Stimulated activated CD8-positive, alpha-beta memory T cell treated with anti-CD3 and anti-CD28 coated beads, Interleukin-15, amount 100 ng/mL, for 48 hours (primary cell): ENCODE measurements around the gene PDE6D.
"Not testable (repeated sequence)": the region's sequence is repeated elsewhere in the genome, so short reads cannot be mapped to it uniquely, and the experiment has no call there.

Source experiments
- DNase-seq, 2 donors: peaks; one replicate each; pipeline ENCODE4 v3.0.0-alpha.2; 2020; ENCODE audit warnings: low read depth in 2 of 2

PDE6D gene

DNA sequence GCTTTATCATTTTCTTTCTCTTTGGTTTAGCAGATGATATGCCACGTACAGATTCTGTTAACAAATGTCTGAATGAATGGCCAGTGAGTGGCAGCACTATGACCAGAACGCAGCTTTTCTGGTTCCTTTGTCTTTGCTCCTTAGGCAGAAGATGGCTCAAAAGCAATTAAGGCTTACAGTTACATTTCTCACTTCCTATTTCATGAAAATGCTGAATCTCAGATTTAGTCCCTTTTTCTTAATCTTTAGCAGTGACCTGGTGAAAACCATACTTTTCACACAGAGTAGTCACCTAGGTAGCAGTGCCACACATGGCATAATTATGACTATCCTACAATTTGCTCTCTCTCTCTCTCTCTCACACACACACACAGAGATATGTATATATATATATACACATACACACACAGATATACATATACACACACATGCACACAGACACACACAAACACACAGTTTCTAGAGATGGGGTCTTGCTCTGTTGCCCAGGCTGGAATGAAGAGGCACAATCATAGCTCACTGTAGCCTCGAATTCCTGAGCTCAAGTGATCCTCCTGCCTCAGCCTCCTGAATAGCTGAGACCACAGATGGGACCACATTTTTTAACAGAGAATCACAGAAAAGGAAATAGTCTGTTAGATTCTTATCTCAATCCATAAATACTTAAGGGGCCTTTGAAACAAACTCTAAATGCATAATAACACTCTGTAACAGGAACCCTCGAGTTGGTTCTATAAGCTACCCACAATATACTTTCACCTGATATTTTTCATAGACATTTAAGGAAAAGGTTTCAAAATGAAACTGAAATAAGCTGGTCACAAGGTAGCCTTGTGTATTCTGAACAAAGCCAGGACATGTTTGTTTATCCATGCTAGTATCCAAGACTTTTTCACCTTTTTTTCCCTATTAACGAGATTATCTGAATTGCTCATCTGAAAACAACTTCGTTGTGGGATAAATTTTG is 11.6 kb downstream of the PDE6D start:
- no peak for DNase-seq

DNA sequence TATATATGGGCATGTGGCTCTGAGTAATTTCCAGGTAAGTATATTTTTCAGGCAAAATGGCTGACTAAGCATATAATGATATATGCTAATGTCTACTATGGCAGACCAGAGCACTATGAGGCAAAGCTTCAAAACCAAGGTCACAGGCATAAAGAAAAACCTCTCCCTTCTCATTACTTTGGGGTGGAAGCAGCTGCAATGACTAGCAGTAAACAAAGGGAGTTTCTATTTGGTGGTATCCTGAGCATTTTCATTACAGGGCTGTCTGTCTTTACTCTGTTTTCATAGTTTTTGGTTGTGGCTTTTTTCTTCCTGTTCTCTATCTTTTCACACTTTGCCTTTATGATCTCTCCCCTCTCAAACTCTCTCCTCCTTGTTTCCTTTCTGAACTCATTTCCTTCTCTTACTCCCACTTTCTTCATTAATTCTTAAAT is 15.6 kb downstream of the PDE6D start:
- no peak for DNase-seq

DNA sequence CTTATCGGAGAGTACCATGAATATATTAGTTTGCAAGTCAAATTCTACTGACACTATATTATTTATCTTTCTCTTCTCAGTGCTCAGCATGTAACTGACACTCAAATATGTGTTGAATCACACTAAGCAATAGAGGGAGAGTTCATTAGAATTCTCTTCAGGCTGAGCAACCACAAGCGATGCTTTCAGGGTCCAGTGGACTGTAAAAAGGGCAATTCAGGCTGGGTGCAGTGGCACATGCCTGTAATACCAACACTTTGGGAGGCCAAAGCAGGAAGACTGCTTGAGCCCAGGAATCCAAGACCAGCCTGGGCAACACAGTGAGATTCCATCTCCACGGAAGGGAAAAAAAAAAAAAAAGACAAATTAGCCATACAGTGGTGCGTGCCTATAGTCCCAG is 16.3 kb downstream of the PDE6D start:
- DNase-seq, result no peak

DNA sequence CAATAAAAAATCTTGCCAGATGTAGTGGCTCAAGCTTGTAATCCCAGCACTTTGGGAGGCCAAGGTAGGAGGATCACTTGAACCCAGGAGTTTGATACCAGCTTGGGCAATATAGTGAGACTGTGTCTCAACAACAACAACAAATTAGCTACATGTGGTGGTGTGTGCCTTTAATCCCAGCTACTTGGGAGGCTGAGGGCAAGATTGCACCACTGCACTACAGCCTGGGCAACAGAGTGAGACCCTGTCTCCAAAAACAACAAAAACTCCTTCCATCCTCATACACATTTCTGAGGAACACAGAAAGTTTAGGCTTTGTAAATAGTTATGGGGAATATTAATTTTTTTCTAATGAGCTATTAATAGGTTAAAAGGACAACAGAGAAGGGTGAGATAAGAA is 17.0 kb downstream of the PDE6D start:
- no peak for DNase-seq

DNA sequence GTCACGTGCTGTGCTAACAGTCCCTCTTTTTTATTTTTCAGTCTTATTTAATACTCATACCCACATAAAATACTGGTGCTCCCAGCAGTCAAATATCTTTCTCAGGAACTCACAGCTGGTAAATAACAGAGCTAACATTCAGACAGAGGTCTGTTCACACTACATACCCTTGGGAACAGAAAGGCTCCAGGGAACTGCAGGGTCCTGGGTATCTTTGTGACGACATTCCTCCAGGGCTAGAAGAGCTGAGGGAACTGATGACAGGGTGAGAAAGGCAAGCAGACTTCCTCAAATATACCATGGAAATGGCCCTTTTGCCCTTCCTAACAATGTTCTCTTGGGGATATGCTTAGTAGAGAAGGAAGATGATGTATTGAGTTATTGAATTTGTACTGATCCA is 19.3 kb downstream of the PDE6D start:
- no peak for DNase-seq

DNA sequence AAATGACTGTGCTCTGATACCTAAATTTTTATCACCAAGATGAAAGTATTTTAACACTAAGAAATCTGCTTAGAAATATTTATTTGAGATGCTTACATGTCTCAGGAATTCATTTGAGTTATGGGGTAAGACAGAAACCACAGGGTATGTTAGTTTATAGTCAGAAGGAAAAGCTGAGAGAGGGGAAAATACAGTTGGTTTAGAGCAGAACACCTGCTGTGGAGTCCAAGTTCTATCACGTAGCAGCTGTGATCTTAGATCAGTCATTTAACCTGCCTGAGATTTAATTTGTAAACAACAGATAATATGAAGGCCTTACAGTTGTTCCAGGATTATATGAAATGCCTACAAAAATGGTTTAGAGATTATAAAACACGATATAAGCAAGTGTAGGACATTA is 29.0 kb downstream of the PDE6D start:
- DNase-seq, result no peak

DNA sequence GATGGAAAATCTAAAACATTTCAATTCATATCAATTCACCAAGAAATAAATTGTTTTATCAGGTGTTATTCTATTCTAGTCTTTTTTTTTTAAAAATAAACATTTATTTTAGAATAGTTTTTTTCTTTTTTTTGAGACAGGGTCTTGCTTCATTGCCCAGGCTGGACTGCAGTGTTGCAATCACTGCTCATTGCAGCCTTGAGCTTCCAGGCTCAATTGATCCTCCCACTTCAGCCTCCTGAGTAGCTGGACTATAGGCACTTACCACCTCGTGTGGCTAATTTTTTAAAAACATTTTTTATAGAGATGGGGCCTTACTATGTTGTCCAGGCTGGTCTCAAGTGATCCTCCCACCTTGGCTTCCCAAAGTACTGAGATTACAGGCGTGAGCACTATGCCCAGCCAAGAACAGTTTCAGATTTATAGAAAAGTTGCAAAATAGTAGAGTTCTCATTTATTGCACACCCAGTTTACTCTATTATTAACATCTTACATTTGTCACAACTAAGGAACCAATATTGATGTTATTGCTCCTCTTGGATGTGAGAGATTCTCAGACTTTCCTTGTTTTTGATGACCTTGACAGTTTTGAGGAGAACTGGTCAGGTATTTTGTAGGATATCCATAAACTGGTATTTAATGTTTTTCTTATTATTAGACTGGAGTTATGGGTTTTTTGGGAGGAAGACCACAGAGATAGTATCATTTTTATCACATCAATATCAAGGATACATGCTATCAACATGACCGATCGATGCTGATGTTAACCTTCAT is 29.9 kb downstream of the PDE6D start:
- no peak for DNase-seq

DNA sequence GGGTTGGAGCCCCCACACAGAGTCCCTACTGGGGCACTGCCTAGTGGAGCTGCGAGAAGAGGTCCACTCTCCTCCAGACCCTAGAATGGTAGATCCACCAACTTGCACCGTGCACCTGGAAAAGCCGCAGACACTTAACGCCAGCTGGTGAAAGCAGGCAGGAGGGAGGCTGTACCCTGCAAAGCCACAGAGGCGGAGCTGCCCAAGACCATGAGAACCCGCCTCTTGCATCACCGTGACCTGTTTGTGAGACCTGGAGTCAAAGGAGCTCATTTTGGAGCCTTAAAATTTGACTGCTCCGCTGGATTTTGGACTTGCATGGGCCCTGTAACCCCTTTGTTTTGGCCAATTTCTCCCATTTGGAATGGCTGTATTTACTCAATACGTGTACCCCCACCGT is 32.1 kb downstream of the PDE6D start:
- not testable (repeated sequence) for DNase-seq

DNA sequence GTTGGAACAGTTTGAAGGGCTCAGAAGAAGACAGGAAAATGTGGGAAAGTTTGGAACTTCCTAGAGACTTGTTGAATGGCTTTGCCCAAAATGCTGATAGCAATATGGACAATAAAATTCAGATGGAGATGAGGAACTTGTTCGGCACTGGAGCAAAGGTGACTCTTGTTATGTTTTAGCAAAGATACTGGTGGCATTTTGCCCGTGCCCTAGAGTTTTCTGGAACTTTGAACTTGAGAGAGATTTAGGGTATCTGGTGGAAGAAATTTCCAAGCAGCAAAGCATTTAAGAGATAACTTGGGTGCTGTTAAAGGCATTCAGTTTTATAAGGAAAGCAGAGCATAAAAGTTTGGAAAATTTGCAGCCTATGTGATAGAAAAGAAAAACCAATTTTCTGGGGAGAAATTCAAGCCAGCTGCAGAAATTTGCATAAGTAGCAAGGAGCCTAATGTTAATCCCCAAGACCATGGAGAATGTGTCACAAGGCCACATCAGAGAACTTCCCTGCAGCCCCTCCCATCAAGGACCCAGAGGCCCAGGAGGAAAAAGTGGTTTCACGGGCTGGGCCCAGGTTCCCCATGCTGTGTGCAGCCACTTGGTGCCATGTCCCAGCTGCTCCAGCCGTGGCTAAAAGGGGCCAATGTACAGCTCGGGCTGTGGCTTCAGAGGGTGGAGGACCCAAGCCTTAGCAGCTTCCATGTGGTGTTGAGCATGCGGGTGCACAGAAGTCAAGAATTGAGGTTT is 32.8 kb downstream of the PDE6D start:
- DNase-seq, result not testable (repeated sequence)

DNA sequence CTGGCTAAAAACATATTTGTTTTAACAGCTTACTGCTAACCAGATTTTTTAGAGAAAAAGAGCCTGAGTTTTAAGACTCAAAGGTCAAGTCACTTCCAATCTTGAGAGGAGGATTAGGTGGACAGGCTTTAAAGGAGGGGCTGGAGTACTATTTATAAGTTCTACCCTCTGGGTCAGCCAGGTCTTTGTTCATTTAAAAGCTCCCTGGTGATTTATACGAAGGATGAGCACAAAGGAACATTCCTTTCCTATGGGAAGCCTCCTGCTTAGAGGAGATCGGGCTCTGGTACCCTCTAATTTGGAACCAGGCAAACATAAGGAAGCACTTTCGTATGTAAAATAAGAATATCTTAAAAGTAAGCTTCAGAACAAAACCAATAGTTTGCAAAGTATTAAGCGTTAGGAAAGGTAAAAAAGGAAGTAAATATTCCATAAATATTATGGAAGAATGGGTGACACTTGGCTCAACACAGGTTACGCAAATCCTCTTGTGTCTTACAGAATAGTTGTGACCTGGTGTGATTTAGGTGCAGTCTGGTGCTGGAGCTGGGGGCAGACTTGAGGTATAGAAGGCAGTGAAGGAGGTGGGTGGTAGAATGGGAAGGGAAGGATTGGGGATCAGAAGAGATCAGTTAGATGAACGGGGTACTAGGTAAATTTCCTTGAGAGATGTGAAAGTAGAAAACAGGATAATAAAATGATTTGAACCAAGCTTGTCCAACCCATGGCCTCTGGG is 35.6 kb downstream of the PDE6D start:
- no peak for DNase-seq

DNA sequence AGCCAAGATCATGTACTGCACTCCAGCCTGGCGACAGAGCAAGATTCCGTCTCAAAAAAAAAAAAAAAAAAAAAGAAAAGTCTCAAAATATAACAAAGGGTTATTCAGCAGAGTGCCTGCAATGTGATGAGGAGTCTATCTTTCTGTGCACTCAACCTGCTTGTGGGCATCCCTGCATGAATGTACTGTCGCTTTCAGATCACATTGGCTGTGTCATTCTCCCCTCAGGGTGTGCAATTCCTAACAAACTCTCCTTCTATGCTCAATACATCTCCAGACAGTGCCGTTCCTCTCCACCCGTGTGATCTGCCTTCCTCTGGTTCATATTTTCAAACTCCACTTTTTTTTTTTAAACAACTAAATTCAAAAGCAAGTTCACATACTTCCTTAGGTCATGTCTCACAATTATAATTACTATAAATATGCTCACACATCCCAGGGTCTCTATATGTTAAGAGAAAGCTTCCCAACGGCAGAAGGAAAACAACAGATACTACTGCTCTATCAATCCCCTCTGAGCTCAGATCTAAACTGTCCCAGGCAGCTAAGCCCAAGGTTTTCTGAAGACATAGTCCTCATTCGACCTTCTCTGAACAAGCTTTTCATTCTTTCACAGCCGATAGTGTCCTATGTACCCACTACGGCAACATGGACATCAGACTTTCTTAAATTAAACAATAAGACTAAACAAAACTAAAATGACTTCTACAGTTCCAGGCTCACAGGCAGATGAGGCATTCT is 37.5 kb downstream of the PDE6D start:
- no peak for DNase-seq

DNA sequence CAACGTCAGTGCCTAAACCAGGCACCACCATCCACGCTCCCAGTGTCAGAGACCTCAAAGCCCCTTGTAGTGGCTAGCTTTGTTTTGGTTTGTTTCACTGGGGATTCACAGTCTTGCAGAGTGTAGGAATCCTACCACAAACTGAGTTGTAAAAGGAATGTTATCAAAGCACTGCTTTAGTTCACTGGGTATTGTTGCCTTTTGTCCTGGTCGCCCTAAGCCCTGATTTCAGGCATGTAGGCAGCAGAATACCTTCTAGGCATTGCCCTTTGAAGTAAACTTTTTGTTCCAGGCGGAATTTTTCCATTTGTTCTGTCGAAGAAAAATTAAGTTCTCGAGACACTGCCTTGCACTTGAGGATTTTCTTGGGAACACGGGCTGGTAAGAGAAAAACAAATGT is 43.3 kb downstream of the PDE6D start:
- DNase-seq, result no peak

DNA sequence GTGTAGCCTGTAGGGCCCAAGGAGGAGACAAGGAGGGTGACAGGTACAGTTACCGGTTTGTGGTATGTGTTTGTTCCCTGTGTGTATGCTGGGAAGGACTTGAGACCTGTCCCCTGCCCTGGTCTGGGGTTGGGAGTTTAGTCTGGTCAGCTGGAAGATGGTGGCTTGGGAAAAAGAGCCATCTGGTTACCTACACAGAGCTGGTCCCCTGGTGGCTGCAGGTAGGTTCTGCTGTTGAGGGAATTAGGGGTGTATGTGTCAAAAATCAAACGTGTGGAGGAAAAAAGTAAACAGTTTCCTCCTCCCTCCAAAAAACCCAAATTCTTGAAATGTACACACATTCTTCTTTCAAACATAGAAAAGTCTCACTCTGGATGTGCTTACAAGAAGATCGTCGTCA is 48.5 kb downstream of the PDE6D start:
- DNase-seq, result no peak

DNA sequence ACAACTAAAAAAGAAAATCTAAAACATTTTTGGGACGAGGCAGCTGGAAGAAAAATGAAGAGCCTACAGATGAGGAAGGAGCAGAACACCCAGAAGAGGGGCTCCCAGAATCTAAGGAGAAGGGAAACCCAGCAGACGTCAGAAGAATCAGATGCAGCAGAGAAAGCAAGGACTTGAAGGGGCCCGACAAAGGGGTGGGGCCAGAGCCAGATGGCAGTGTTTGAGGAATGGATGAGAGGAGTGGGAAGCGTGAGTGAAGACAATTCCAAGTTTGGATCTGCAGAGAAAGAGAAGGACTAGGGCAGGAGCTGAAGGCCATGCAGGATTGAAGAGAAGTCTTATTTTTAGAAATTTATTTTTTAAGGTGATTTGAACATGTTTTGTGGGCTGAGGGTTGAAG is 53.5 kb downstream of the PDE6D start:
- DNase-seq, result no peak

DNA sequence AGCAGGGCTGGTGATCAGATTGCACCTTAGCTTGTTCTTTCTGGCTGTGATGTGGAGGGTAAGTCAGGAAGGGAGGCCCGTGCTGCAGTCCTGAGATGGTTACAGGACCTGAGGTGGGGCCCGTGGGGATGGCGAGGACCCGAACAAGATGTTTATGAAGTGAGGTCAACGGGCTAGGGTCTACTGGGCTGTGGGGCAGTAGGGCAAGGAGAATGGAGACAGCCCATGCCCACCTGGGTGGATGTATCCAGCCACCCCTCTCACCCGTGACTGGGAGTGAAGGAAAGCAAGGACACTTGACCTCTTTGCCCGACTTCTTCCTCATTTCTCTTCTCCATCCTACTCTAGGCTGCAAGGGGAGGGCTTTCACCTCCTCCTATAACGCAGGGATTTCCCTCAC is 54.8 kb downstream of the PDE6D start:
- DNase-seq, result no peak

DNA sequence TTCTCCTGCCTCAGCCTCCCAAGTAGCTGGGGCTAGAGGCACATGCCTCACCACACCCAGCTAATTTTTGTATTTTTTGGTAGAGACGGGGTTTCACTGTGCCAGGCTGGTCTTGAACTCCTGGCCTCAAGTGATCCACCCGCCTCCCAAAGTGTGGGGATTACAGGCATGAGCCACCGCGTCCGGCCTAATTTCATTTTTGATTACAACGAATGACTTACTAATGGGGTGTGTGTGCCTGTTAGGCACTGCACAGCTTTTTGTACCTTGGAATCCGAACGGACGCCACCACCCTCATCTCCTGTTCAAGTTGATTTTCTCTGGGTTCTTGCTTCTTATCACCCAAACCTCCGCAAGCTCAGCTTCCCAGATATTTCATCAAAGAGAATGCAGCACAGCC is 55.6 kb downstream of the PDE6D start:
- DNase-seq, result no peak

DNA sequence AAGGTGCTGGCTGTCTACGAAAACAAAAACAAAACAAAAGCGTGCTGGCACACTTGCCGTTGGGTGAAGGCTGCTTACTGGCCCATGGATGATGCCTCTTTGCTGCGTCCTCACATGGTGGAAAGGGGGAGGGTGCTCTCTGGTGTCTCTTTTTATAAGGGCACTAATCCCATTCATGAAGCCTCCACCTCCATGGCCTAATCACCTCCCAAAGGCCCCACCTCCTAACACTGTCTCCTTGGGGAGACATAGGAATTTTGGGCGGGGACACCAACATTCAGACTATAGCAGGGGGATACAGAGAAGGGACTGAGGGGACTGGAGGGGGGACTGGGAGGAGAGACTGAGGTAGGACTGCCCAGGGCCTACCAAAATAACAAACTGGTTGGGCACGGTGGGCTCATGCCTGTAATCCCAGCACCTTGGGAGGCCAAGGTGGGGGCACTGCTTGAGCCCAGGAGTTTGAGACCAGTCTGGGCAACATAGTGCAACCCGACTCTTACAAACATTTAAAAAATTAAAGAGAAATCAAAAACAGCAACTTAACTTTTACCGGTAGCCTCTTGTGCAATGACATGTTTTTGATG is 58.3 kb downstream of the PDE6D start:
- DNase-seq, result no peak

DNA sequence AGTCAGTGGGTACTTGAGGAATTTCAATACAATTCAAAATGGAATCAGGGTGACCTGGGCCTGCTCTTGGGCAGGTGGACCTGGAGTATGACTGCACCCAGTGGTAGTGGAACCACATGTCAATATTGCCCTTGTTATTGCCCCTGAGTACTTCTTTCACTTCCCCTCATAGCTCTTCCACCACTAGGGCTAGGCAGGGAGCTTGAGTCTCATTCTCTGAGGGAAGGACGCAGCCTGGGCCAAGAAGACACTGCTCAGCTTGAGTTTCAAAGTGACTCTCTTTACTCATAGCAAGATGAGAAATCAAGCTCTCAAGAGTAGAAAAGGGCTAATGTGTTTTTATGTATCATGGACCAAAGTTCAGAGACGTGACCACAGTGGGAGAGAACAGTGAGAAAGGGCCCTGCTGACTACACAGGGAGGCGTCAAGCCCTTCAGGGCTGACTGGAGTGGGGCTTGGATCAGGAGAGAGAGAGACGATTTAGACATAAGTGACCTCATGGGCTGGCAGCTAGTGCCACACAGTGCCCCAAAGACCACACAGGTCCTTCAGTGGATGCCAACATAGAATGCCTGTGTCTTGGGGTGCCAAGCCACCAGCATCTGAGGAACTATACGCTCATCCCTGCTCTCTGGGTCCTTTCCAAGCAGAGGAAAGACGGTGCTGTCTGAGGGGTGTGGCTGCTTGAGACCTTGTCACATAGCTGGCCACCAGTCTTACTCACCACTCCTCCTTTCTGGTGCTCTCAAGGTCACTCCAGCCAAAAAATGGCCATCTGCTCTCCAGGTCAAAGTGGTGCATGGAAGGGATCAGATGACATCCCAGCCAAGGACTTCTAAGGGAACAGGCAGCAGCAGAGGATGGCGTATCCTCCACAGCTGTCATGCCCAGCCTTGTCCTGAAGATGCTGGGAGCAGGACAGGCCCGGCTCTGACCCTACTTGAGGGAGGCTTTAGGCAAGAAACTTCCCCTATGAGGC is 59.8 kb downstream of the PDE6D start:
- DNase-seq, result no peak

DNA sequence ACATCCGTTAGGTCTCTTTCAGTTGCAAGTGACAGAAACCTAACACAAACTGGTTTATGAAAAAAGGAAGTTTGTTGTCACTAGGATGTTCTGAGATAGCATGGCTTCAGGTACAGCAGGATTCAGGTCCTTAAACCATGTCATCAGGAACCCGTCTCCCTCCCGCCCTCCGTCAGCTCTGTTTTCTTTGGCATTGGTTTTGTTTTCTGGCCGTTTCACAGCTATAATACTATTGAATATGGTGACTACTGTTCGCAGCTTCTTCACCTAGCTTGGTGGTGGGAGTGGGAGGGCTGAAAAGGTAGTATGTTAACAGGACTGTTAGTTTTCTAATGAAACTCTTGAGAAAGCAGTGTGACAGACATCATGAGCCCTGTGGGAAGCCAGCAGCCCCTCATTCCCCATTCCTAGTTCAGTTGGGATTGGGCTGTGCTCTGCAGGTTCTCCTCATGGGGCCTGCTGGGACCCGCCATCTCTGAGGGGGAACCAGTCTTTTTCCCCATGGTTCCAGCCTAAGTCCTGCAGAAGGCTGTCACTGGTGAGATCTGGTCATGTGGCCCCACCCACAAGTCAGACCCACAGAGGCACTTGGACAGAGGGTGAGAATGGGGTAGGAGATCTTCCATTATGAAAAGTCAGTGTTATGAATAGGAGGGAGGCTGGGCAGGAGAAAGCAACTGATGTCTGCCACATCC is 60.6 kb downstream of the PDE6D start:
- no peak for DNase-seq
